Stomach (tissue), 9 donors: Measurements from ENCODE around the gene TUBA1A. TPM values are rescaled to one million over a fixed set of nuclear protein-coding genes. Genes with fewer than 3 reads are reported as not detected.

ENCODE experiments used
- DNase-seq, 2 donors: peaks; one replicate each; pipeline versions ENCODE4 v3.0.0 to v3.0.0-alpha.2; 2013 to 2019
- H3K27ac ChIP-seq, 5 donors: fragments of 200-600 bp in 4 of 5; sonication (generic) in 4 of 5; one replicate each; pipeline ENCODE4 v1.5.1; 2013 to 2019; ENCODE audit warnings: mild to moderate bottlenecking in 1 of 5, moderate library complexity in 1 of 5
- H3K27me3 ChIP-seq, 3 donors: fragments of 200-600 bp; sonication (generic); one replicate each; pipeline ENCODE4 v1.5.1; 2017 to 2019; ENCODE audit warnings: mixed run types in 1 of 3
- H3K36me3 ChIP-seq, 4 donors: fragments of 200-600 bp; sonication (generic); 1 replicate in 3 of 4; 2 replicates in 1 of 4; pipeline ENCODE4 v1.5.1; 2016 to 2019
- H3K4me1 ChIP-seq, 4 donors: fragments of 200-600 bp; sonication (generic); one replicate each; pipeline ENCODE4 v1.5.1; 2016 to 2019
- H3K4me3 ChIP-seq, 4 donors: fragments of 200-600 bp; sonication (generic) in 3 of 4; one replicate each; pipeline ENCODE4 v1.5.1; 2016 to 2019; ENCODE audit warnings: mild to moderate bottlenecking in 1 of 4
- H3K9me3 ChIP-seq, 4 donors: fragments of 200-600 bp; sonication (generic); one replicate each; pipeline ENCODE4 v1.5.1; 2016 to 2019
- EP300 ChIP-seq: sonication (generic); formaldehyde crosslinking; IDR thresholded peaks from one replicate; pipeline ENCODE4 v1.6.1; 2017; ENCODE audit warnings: antibody characterized with exemption
- POLR2A ChIP-seq, 4 donors: fragments of 450-650 bp; IDR thresholded peaks; one replicate each; pipeline ENCODE4 v1.6.1; 2016; ENCODE audit warnings: antibody characterized with exemption in 4 of 4, control low read depth in 2 of 4, mild to moderate bottlenecking in 1 of 4, moderate library complexity in 1 of 4
- POLR2AphosphoS5 ChIP-seq, 3 donors: sonication (generic); formaldehyde crosslinking; IDR thresholded peaks; one replicate each; pipeline ENCODE4 v1.6.1; 2016; ENCODE audit warnings: antibody characterized with exemption in 3 of 3
- WGBS, 5 donors: extraction: QIAGEN DNeasy Blood & Tissue Kit in 3 of 5; methylation state at CpG; one replicate each; pipeline versions ENCODE4 v1.1.5 to v1.1.7; 2013 to 2018; 5-methylcytosine and 5-hydroxymethylcytosine counted together
- intact Hi-C: fragments of 100-400 bp; cut with DNase I; formaldehyde crosslinking; loops from one replicate; pipeline ENCODE4 v1.15.1; 2023; ENCODE audit warnings: low total_unique reads
- polyA plus RNA-seq, 3 donors: library from polyadenylated mRNA; stranded (reverse); fragments of 200-250 nt; gene quantifications; one replicate each; pipeline ENCODE4 v1.2.3, GENCODE V29; 2013
- total RNA-seq, 5 donors: library from RNA; depleted of rRNA; stranded (reverse); fragments of >200 nt; gene quantifications; one replicate each; pipeline versions ENCODE4 v1.1.0 to v1.2.3, GENCODE V29; 2014 to 2016
- TF ChIP-seq, protein P1 (sequence below), 7 experiments: fragments of 450-650 bp in 4 of 7; fragments of 200-600 bp in 3 of 7; sonication (generic) in 3 of 7; IDR thresholded peaks; one replicate each; pipeline ENCODE4 v1.5.1; 2016 to 2019; ENCODE audit warnings: antibody characterized with exemption in 7 of 7, control low read depth in 2 of 7, mild to moderate bottlenecking in 1 of 7
- donor health status: healthy with polysubstance abuse.
- donor health status: Bipolar disorder and iron deficiency.
- donor health status: healthy.

Gene TUBA1A
- total and polyA plus RNA-seq, 8 donors = 64.5 to 279 (median 117) TPM

DNA sequence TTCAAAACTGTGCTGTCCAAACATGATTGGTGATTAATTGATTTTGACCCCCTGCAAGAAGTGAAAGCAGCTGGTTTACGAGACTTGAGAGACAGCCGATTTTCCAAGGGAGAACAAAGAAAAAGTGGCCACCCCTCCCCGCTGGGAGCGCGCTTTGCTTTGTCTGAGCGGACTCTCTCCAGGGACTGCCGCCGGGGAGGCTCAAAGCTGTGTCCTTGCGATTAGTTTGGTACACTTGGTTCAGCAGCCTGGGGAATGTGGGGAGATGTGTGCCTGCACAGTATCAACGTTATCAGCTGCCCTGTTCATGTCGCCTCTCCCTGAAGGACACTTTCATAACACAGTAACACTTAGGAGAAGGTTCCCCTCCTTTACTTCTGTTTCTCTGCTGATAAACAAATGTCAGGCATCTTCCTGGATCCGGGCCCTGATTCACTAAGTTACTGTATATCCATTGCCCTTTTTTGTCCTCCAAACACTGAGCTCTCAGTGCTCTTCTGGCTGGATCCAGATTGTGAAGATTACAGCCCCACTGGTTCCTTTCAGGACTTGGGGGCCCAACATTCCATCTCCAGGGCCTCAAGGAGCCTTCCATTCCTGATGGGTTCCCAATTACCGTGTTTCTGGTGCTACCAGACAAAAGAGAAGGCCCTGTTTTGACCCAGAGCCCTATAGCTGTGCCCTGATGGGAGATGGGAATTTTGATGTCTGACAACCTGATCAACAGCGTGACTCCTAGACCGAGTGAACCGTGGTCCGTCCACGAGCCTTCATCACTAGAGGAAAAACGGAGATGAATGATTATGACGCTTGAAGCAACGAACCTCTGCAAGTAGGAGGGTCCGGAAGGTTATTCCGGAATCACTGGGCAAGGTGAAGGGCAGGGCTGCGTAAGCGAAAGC lies 44.3 kb upstream of the TUBA1A start:
- peak in 1 of 3 donors; percentile 7 for TF ChIP-seq POLR2AphosphoS5 (IDR thresholded peaks at IDR 0.05)
- no peak for TF ChIP-seq POLR2A (IDR thresholded peaks at IDR 0.05)
- peak; percentile 37 to 81 for DNase-seq
- peaks cover 8 to 34% (median 26%) of the 10 kb centered on the region in 4 donors for H3K4me1 ChIP-seq
- intact Hi-C loops = no loop called here
- H3K27ac ChIP-seq = peak overlapping the region; percentile 64 to 91 (median 89)
- no peaks in the 10 kb centered on the region for H3K36me3 ChIP-seq
- H3K27me3 ChIP-seq = no peaks in the 10 kb centered on the region
- no peaks in the 10 kb centered on the region for H3K9me3 ChIP-seq
- 55 to 63% (median 58%) methylated on average over 25 of the region's 25 CpGs for WGBS, 5 donors
- peak overlapping the region in 1 of 4 donors; percentile 17 for H3K4me3 ChIP-seq

DNA sequence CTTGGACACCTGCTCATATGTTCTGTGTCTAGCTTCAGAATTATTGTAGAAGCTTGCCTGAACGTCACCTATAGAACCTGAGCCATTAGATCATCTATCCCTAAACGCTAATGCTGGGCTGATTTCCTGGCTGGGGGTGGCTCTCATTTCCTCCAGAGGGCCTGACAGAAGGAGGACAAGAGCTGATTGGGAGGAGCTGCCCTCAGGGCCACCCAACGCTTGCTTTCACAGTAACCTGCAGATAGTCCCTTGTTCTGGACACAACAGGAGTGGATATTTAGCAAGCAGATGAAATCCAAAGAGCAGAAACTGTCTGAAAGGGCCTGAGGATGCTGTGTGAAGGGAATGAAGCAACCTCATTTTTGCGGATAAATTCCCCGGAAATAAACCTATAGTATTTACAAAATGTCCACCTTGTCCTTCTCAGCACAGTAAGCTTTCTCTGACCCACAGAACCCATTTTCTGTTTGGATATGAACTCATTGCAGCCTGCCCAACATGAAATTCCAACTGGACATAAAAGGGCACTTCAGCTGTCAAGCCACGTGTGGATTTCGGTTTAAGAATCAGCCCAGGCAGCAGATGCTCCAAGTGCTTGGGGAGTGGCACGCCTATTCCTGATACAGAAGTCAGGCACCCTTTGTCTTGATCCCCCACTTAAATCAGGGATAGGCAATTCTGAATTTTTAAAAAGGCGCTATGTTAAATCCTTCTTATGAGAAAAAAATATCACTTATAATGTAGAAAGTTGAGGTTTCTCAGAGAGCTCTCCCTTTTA lies 43.2 kb upstream of the TUBA1A start:
- intact Hi-C loops = no loop called here
- peak overlapping the region in 4 of 5 donors; percentile 88 to 91 (median 90) for H3K27ac ChIP-seq
- no peaks in the 10 kb centered on the region for H3K36me3 ChIP-seq
- WGBS, 5 donors = 73 to 80% (median 76%) methylated on average over 8 to 9 of the region's 9 CpGs
- peak in 1 of 2 donors; percentile 36 for DNase-seq
- no peaks in the 10 kb centered on the region for H3K27me3 ChIP-seq
- no peaks in the 10 kb centered on the region for H3K9me3 ChIP-seq
- no peak for TF ChIP-seq EP300
- TF ChIP-seq, protein P1, sequence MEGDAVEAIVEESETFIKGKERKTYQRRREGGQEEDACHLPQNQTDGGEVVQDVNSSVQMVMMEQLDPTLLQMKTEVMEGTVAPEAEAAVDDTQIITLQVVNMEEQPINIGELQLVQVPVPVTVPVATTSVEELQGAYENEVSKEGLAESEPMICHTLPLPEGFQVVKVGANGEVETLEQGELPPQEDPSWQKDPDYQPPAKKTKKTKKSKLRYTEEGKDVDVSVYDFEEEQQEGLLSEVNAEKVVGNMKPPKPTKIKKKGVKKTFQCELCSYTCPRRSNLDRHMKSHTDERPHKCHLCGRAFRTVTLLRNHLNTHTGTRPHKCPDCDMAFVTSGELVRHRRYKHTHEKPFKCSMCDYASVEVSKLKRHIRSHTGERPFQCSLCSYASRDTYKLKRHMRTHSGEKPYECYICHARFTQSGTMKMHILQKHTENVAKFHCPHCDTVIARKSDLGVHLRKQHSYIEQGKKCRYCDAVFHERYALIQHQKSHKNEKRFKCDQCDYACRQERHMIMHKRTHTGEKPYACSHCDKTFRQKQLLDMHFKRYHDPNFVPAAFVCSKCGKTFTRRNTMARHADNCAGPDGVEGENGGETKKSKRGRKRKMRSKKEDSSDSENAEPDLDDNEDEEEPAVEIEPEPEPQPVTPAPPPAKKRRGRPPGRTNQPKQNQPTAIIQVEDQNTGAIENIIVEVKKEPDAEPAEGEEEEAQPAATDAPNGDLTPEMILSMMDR (IDR thresholded peaks at IDR 0.05) = no peak
- TF ChIP-seq POLR2A (IDR thresholded peaks at IDR 0.05) = no peak
- no peak for TF ChIP-seq POLR2AphosphoS5 (IDR thresholded peaks at IDR 0.05)
- H3K4me1 ChIP-seq = peaks cover 8 to 34% (median 26%) of the 10 kb centered on the region in 4 donors
- H3K4me3 ChIP-seq = no peak overlapping the region

GRCh38 chr12:49230805-49231194 lies 41.9 kb upstream of the TUBA1A start:
- Histone ChIP-seq H3K36me3 (no peaks in the 10 kb centered on the region), H3K27ac (peak overlapping the region in 2 of 5 donors; percentile 45 to 91), H3K4me1 (peaks cover 8 to 35% (median 26%) of the 10 kb centered on the region in 4 donors), H3K9me3 (no peaks in the 10 kb centered on the region), H3K4me3 (no peak overlapping the region), H3K27me3 (no peaks in the 10 kb centered on the region)
- DNase-seq = no peak
- intact Hi-C loops = no loop called here
- 45 to 60% (median 50%) methylated on average over 3 of the region's 3 CpGs for WGBS, 5 donors
- no peak for TF ChIP-seq POLR2A (IDR thresholded peaks at IDR 0.05)
- TF ChIP-seq POLR2AphosphoS5 (IDR thresholded peaks at IDR 0.05) = no peak
- TF ChIP-seq, protein P1 (IDR thresholded peaks at IDR 0.05) = no peak
- no peak for TF ChIP-seq EP300

GRCh38 chr12:49230176-49230804 lies 41.4 kb upstream of the TUBA1A start:
- H3K9me3 ChIP-seq = no peaks in the 10 kb centered on the region
- intact Hi-C loops = no loop called here
- TF ChIP-seq, protein P1 (IDR thresholded peaks at IDR 0.05) = no peak
- TF ChIP-seq POLR2A (IDR thresholded peaks at IDR 0.05) (no peak), POLR2AphosphoS5 (IDR thresholded peaks at IDR 0.05) (no peak), EP300 (no peak)
- peaks cover 8 to 38% (median 25%) of the 10 kb centered on the region in 4 donors for H3K4me1 ChIP-seq
- no peak for DNase-seq
- H3K4me3 ChIP-seq = no peak overlapping the region
- H3K27ac ChIP-seq = peak overlapping the region in 2 of 5 donors; percentile 42 to 91
- no peaks in the 10 kb centered on the region for H3K36me3 ChIP-seq
- WGBS, 5 donors = 57 to 88% (median 69%) methylated on average over 6 of the region's 6 CpGs
- no peaks in the 10 kb centered on the region for H3K27me3 ChIP-seq
